ENCODE results near the gene KTN1.

DNA sequence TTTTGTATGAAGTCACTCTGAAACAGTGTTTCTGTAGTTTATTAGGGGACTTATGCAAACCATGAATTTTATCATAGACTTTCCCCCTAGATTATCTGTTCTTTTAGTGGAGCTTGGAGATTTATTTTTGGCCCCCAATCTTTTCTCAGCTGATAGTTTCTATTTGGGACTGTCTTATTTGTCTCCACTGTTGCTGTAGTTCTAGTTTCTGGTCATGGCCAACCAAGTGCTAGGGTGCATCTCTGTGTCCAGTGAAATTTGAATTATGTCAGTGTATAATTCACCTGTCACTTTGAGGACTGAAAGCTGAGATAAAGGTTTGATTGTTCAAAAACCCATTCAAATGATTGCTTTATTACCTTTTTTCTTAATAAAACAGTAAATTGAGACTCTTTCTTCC, 61.3 kb downstream of the KTN1 start:
- TF ChIP-seq, protein P1, sequence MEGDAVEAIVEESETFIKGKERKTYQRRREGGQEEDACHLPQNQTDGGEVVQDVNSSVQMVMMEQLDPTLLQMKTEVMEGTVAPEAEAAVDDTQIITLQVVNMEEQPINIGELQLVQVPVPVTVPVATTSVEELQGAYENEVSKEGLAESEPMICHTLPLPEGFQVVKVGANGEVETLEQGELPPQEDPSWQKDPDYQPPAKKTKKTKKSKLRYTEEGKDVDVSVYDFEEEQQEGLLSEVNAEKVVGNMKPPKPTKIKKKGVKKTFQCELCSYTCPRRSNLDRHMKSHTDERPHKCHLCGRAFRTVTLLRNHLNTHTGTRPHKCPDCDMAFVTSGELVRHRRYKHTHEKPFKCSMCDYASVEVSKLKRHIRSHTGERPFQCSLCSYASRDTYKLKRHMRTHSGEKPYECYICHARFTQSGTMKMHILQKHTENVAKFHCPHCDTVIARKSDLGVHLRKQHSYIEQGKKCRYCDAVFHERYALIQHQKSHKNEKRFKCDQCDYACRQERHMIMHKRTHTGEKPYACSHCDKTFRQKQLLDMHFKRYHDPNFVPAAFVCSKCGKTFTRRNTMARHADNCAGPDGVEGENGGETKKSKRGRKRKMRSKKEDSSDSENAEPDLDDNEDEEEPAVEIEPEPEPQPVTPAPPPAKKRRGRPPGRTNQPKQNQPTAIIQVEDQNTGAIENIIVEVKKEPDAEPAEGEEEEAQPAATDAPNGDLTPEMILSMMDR (IDR thresholded peaks at IDR 0.05; ENCODE audit: insufficient read depth, low read length, poor library complexity, severe bottlenecking) = no peak
- no peak for TF ChIP-seq EZH2phosphoT487 (conservative IDR thresholded peaks at IDR 0.05; ENCODE audit: low read length)
